Endothelial cell of umbilical vein (primary cell): Measurements from ENCODE around the gene NXN. TPM values are rescaled to one million over a fixed set of nuclear protein-coding genes. Genes with fewer than 3 reads are reported as not detected.

Experiments used
- BruUV-seq: library from RNA; stranded (reverse); fragments of 400-500 nt; replicated peaks from 2 replicates; lab custom pipeline; 2021; lab: Mats Ljungman, UMichigan
- CTCF ChIA-PET: fragments of 300-600, 350-600 bp; sonication (Branson Sonifier 250); formaldehyde crosslinking; loops from one replicate; lab custom pipeline; 2021; ENCODE audit warnings: antibody characterized with exemption, inconsistent platforms; lab: Charles Lee
- POLR2A ChIA-PET: fragments of 300-600, 350-600 bp; sonication (Branson Sonifier 250); formaldehyde crosslinking; loops from one replicate; lab custom pipeline; 2021; ENCODE audit warnings: antibody characterized with exemption, inconsistent platforms; lab: Charles Lee
- DNase-seq: peaks from one replicate; pipeline ENCODE4 v3.0.0-alpha.2; 2011; ENCODE audit warnings: low read depth, low spot score
- FAIRE-seq: peaks from 2 replicates; lab custom pipeline; 2011; peaks lifted over from hg19 to GRCh38; lab: Jason Lieb, UNC
- H2AFZ ChIP-seq: 2 replicates; pipeline ENCODE4 v1.6.0; 2012; ENCODE audit warnings: low read depth, low read length, control low read depth, inconsistent platforms
- H3K27ac ChIP-seq: 2 replicates; pipeline ENCODE4 v1.5.1; 2011; ENCODE audit warnings: low read depth, mild to moderate bottlenecking, control low read depth, low read length, moderate library complexity; ENCODE audit not compliant: insufficient read depth
- H3K27me3 ChIP-seq, 2 experiments: 2 replicates each; pipeline versions ENCODE4 v1.6.0 to v1.6.1; 2011; ENCODE audit warnings: low read length in 2 of 2, mixed read lengths in 1 of 2; ENCODE audit not compliant: control insufficient read depth in 2 of 2, insufficient read depth in 2 of 2
- H3K36me3 ChIP-seq, 2 experiments: 2 replicates in 1 of 2; 3 replicates in 1 of 2; pipeline ENCODE4 v1.5.1; 2011; ENCODE audit warnings: low read length in 2 of 2, mild to moderate bottlenecking in 1 of 2, moderate library complexity in 1 of 2; ENCODE audit not compliant: control insufficient read depth in 2 of 2, insufficient read depth in 2 of 2; ENCODE audit errors: extremely low read depth in 1 of 2
- H3K4me1 ChIP-seq: 3 replicates; pipeline ENCODE4 v1.5.1; 2011; ENCODE audit warnings: mild to moderate bottlenecking, low read length; ENCODE audit not compliant: control insufficient read depth, insufficient read depth; ENCODE audit errors: extremely low read depth
- H3K4me2 ChIP-seq: 2 replicates; pipeline ENCODE4 v1.6.1; 2011; ENCODE audit warnings: low read length, control low read depth, mixed read lengths; ENCODE audit not compliant: insufficient read depth
- H3K4me3 ChIP-seq, 3 experiments: fragments of 200-600 bp in 1 of 3; sonication (generic), shearing (Covaris generic) in 1 of 3; replicated peaks in 1 of 3; 2 replicates each; pipeline ENCODE4 v1.5.1; 2011 to 2016; ENCODE audit warnings: control low read depth in 3 of 3, low read length in 3 of 3, mild to moderate bottlenecking in 2 of 3, inconsistent platforms in 1 of 3, low read depth in 1 of 3, moderate library complexity in 1 of 3; ENCODE audit not compliant: insufficient read depth in 1 of 3
- H3K79me2 ChIP-seq: 2 replicates; pipeline ENCODE4 v1.6.0; 2012; ENCODE audit warnings: low read length, inconsistent platforms; ENCODE audit not compliant: control insufficient read depth, insufficient read depth
- H3K9ac ChIP-seq: replicated peaks from 2 replicates; pipeline ENCODE3; 2011; ENCODE audit warnings: low read length, control low read depth; ENCODE audit not compliant: insufficient read depth; ENCODE audit errors: extremely low read depth
- H3K9me1 ChIP-seq: replicated peaks from 3 replicates; pipeline ENCODE4 v1.6.0; 2011; ENCODE audit warnings: mild to moderate bottlenecking, low read length; ENCODE audit not compliant: control insufficient read depth, insufficient read depth; ENCODE audit errors: extremely low read depth
- H3K9me3 ChIP-seq: replicated peaks from 2 replicates; pipeline ENCODE4 v1.5.1; 2012; ENCODE audit warnings: low read length, inconsistent platforms; ENCODE audit not compliant: control insufficient read depth, insufficient read depth
- H4K20me1 ChIP-seq: replicated peaks from 2 replicates; pipeline ENCODE3; 2011; ENCODE audit warnings: mild to moderate bottlenecking, low read length; ENCODE audit not compliant: control insufficient read depth, insufficient read depth; ENCODE audit errors: extremely low read depth
- EZH2 ChIP-seq: IDR thresholded peaks from 2 replicates; pipeline ENCODE4 v1.6.1; 2012; ENCODE audit warnings: borderline replicate concordance, low read depth, mild to moderate bottlenecking, moderate library complexity, low read length, inconsistent platforms; ENCODE audit not compliant: severe bottlenecking
- FOS ChIP-seq: IDR thresholded peaks from 2 replicates; pipeline ENCODE4 v1.6.1; 2011; ENCODE audit warnings: mild to moderate bottlenecking, low read length, moderate library complexity, borderline replicate concordance; ENCODE audit not compliant: insufficient read depth
- GATA2 ChIP-seq: IDR thresholded peaks from 2 replicates; pipeline ENCODE4 v1.7.0; 2011; ENCODE audit warnings: low read depth, mild to moderate bottlenecking, moderate library complexity, mixed read lengths, low read length; ENCODE audit not compliant: insufficient read length, insufficient read depth
- JUN ChIP-seq: IDR thresholded peaks from 2 replicates; pipeline ENCODE4 v1.6.1; 2011; ENCODE audit warnings: borderline replicate concordance, low read depth; ENCODE audit not compliant: insufficient read length, insufficient read depth
- MYC ChIP-seq: IDR thresholded peaks from one replicate; pipeline ENCODE4 v1.6.1; 2011; ENCODE audit warnings: mild to moderate bottlenecking, low read depth, low read length
- POLR2A ChIP-seq: IDR thresholded peaks from 2 replicates; pipeline ENCODE4 v1.6.1; 2012; ENCODE audit warnings: low read depth, mild to moderate bottlenecking, control low read depth, low read length
- POLR2AphosphoS5 ChIP-seq: IDR thresholded peaks from 2 replicates; pipeline ENCODE4 v1.6.1; 2012; ENCODE audit warnings: low read depth, mild to moderate bottlenecking, control low read depth, low read length, moderate library complexity; ENCODE audit not compliant: insufficient read depth
- dilution Hi-C: fragments of 300-500 bp; cut with MboI; formaldehyde crosslinking; loops from one replicate; pipeline ENCODE4 v1.15.0; 2019; ENCODE audit warnings: low sequenced_read_pairs; ENCODE audit not compliant: extremely low pct_ligation_motif_present
- intact Hi-C: fragments of 100-400 bp; cut with micrococcal nuclease; formaldehyde crosslinking; loops from one replicate; pipeline ENCODE4 v1.10.0; 2022
- polyA plus RNA-seq, 4 experiments: library from polyadenylated mRNA; depleted of rRNA in 3 of 4; stranded (reverse) in 3 of 4; unstranded in 1 of 4; fragments of >200 nt; gene quantifications; 2 replicates each; pipeline versions ENCODE4 v1.2.1 to v1.2.3, GENCODE V29; 2011 to 2012; ENCODE audit warnings: missing spikeins in 1 of 4
- total RNA-seq: library from RNA; stranded (reverse); gene quantifications from 2 replicates; pipeline ENCODE4 v1.2.3, GENCODE V29; 2021
- TF ChIP-seq, protein P1 (sequence below): IDR thresholded peaks from 2 replicates; pipeline ENCODE4 v1.6.1; 2011; ENCODE audit not compliant: insufficient read depth, insufficient read length
- TF ChIP-seq, protein P2 (sequence below), 2 donors: IDR thresholded peaks; 1 replicate in 1 of 2; 2 replicates in 1 of 2; pipeline ENCODE4 v1.5.1; 2011; ENCODE audit warnings: low read length in 2 of 2, mild to moderate bottlenecking in 2 of 2, moderate library complexity in 2 of 2, control low read depth in 1 of 2, inconsistent platforms in 1 of 2, low read depth in 1 of 2; ENCODE audit not compliant: insufficient read depth in 1 of 2; ENCODE audit errors: extremely low read depth in 1 of 2

NXN gene
- total and polyA plus RNA-seq, 2 donors (not counting 3 experiments of a cell fraction or from before 2014, with no cell fraction given) = 69.5 to 77.3 TPM

DNA sequence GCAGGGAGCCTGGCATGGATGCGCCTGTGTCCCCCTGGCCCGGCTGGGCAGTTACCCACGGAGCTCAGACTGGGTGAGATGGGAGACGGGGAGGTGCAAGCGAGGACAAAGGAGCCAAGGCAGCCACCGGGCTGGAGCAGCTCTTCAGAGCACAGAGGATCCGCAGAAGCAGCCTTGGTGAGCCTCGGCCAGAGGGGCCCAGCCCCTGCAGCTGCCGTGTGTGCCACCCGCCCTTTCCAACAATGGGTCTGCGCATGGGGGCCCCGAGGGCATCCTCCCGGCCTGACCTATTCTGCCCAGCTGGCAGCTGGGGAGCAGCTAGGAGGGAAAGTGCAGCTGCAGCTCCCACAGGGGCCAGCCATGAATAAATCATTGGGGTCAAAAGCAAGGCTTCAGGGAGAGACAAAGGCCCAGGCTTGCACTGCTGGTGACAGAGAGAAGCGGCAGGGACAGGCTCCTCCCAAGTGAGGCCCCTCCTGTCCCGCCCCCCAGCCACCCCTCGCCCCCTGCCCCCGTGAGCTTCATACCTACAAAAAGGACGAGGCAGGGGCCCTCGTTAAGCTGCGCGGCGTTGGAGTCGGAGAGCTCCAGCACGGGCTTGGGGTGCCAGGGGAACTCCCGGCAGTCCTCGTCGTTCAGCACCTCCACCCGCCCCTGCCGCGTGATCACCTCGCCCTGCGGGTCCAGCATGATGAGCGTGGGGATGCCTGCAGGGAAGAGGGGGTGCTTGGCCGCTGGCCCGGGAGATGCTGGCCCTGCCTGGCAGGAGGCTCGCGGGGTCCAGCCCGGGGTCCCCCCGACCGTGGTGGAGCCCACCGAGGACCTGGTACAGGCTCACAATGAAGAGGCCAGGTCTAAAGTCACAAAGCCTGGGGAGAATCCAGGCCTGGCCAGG is 174.8 kb downstream of the NXN start:
- intact Hi-C loops = no loop called here
- DNase-seq (no peak), FAIRE-seq (no peak)
- Histone ChIP-seq H3K36me3 (peaks cover 0 to 11% of the 10 kb centered on the region in 2 experiments), H3K9me3 (no peaks in the 10 kb centered on the region), H4K20me1 (no peaks in the 10 kb centered on the region), H3K4me1 (no peaks in the 10 kb centered on the region), H2AFZ (no peak overlapping the region), H3K27ac (no peak overlapping the region), H3K27me3 (no peaks in the 10 kb centered on the region), H3K9ac (no peak overlapping the region), H3K79me2 (no peaks in the 10 kb centered on the region), H3K4me3 (no peak overlapping the region), H3K4me2 (no peak overlapping the region), H3K9me1 (no peaks in the 10 kb centered on the region)
- ChIA-PET CTCF (interaction anchor here (1.3 to 15.3 kb wide), 2 partner anchors 9 to 175 kb away, joined by 4 to 341 read pairs; partner anchors contain the start of gene NXN), POLR2A (no interaction called here)
- no TSS peak for BruUV-seq
- dilution Hi-C loops = no loop called here
- TF ChIP-seq, protein P1, sequence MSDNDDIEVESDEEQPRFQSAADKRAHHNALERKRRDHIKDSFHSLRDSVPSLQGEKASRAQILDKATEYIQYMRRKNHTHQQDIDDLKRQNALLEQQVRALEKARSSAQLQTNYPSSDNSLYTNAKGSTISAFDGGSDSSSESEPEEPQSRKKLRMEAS = no peak
- TF ChIP-seq POLR2AphosphoS5 = no peak
- TF ChIP-seq MYC = no peak
- no peak for TF ChIP-seq JUN
- no peak for TF ChIP-seq FOS
- no peak for TF ChIP-seq POLR2A
- TF ChIP-seq, protein P2, sequence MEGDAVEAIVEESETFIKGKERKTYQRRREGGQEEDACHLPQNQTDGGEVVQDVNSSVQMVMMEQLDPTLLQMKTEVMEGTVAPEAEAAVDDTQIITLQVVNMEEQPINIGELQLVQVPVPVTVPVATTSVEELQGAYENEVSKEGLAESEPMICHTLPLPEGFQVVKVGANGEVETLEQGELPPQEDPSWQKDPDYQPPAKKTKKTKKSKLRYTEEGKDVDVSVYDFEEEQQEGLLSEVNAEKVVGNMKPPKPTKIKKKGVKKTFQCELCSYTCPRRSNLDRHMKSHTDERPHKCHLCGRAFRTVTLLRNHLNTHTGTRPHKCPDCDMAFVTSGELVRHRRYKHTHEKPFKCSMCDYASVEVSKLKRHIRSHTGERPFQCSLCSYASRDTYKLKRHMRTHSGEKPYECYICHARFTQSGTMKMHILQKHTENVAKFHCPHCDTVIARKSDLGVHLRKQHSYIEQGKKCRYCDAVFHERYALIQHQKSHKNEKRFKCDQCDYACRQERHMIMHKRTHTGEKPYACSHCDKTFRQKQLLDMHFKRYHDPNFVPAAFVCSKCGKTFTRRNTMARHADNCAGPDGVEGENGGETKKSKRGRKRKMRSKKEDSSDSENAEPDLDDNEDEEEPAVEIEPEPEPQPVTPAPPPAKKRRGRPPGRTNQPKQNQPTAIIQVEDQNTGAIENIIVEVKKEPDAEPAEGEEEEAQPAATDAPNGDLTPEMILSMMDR (IDR thresholded peaks at IDR 0.05; ENCODE audit: extremely low read depth in 1 of 2, insufficient read depth in 1 of 2, low read depth in 1 of 2, low read length in 2 of 2) = no peak
- TF ChIP-seq GATA2 = no peak
- TF ChIP-seq EZH2 = no peak
